Measurements from ENCODE around the gene PLGLB2.
"Not testable (repeated sequence)": the region's sequence is repeated elsewhere in the genome, so short reads cannot be mapped to it uniquely, and the experiment has no call there.

PLGLB2 gene

GRCh38 chr2:87747791-87748190 lies at the start of gene PLGLB2:
Gene PLGLB2 (plus strand): TSS chr2:87748087. CDS start chr2:87748154, 67 bp downstream.
- DNase-seq (ENCODE audit: extremely low read depth, low read depth), result not testable (repeated sequence)

- not testable (repeated sequence) for DNase-seq (ENCODE audit: extremely low read depth, low read depth)
These were observed 43.1 kb upstream of the PLGLB2 start for GRCh38 chr2:87704572-87705323.

DNA sequence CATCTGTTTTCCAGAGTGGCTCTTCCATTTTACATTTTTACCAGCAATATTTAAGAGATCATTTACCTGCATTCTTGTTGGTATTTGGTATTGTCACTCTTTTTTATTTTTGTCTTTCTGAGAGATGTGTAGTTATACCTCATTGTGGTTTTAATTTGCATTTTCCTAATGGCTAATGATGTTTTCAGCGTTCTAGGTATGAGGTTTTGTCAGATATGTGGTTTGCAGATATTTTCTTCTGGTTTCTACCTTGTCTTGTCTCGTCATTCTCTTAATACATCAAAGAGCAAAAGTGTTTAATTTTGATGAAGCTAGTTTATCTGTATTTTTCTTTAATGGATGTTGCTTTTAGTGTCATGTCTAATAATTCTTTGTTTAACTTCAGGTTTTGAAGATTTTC lies 39.5 kb upstream of the PLGLB2 start:
- not testable (repeated sequence) for DNase-seq (ENCODE audit: extremely low read depth, low read depth)

- not testable (repeated sequence) for DNase-seq (ENCODE audit: extremely low read depth, low read depth)
These were observed 19.8 kb upstream of the PLGLB2 start for GRCh38 chr2:87727940-87728599.

DNA sequence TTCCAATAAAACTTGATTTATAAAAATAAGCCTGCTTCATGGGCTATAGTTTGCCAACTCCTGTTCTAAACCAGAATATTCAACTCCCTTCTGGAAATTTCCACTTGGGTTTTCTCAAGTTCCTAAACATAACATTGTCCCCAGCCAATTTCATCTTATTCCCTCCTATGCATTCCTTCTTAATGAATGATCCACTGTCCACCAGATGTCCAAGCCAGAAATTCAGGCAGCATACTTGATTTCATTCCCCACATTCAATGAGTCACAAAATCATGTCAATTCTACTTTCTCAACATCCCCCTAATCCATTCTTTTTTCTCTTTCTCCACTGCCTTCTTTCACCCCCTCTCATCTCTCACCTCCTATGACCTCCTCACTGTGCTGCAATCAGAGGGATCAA lies 7.0 kb upstream of the PLGLB2 start:
- not testable (repeated sequence) for DNase-seq (ENCODE audit: extremely low read depth, low read depth)

GRCh38 chr2:87742393-87743108 lies 5.3 kb upstream of the PLGLB2 start:
- DNase-seq (ENCODE audit: extremely low read depth, low read depth), result not testable (repeated sequence)

DNA sequence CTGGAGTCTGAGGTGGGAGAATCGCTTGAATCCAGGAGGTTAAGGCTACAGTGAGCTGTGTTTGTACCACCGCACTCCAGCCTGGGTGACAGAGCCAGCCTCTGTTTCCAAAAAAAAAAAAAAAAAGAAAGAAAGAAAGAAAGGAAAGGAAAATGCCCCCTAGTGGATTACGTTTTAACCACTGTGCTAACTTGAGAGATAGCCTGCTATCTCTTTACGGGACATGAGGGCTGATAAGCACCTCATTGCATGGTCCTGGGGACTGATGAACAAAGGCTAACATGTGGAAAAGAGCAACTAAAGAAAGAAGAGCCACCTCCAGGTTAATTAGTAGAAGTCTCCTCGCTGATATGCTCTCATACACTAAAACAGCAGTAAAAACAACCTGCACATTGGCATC lies 4.2 kb upstream of the PLGLB2 start:
- DNase-seq (ENCODE audit: extremely low read depth, low read depth), result not testable (repeated sequence)

GRCh38 chr2:87745353-87745951 lies 2.4 kb upstream of the PLGLB2 start:
- not testable (repeated sequence) for DNase-seq (ENCODE audit: extremely low read depth, low read depth)

DNA sequence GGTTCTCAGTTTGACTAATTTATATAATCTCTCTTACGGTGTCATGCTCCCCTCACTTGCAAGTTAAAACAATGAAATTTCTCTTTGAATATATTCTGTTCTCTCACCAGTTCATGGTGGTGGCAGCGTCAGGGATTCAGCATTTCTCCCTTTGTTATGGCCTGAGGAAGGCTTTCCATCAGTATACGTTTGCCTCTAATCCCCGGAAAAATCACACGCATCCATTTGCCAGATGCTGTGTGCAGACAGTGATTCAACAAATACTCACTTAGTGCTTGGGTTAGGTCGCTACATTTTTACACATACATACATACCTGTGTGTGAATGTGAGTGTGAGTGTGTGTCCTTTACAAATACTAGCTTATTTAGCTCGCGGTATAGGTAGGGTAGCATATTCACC lies 637 bp downstream of the PLGLB2 start:
- not testable (repeated sequence) for DNase-seq (ENCODE audit: extremely low read depth, low read depth)

GRCh38 chr2:87750560-87750959 lies 2.7 kb downstream of the PLGLB2 start:
- not testable (repeated sequence) for DNase-seq (ENCODE audit: extremely low read depth, low read depth)

DNA sequence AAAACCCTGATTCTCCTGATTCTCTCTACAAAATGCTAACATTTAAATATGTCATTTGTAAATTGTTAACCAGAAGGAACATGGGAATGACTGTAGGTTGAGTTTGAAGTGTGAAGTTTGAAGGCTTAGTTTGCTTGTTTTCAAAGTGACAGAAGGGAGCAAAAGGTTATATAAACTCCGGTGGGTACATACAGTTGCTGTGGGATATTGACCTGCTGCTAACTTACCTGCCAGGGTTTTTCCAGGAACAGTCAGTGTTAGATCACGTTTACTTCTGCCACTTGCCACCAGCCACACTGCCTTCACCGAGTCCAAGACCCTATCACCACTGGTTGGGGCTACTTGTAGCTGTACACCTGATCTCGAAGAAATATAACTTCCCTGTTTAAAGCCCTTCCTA lies 6.9 kb downstream of the PLGLB2 start:
- not testable (repeated sequence) for DNase-seq (ENCODE audit: extremely low read depth, low read depth)

Data from AG09319 (cell line).